Adipocyte (in vitro differentiated cells): ENCODE results near the gene SLC16A8.
"Not testable (repeated sequence)": the region's sequence is repeated elsewhere in the genome, so short reads cannot be mapped to it uniquely, and the experiment has no call there.

ENCODE experiments used
- DNase-seq: peaks from one replicate; pipeline ENCODE4 v3.0.0-alpha.2; 2015; ENCODE audit warnings: low read depth
- H3K27me3 ChIP-seq: replicated peaks from 2 replicates; pipeline ENCODE4 v1.7.0; 2013; ENCODE audit warnings: mild to moderate bottlenecking, low read length, moderate library complexity; ENCODE audit not compliant: control insufficient read depth, insufficient read depth
- H3K36me3 ChIP-seq: 2 replicates; pipeline ENCODE4 v1.7.0; 2013; ENCODE audit warnings: low read length, mild to moderate bottlenecking, moderate library complexity; ENCODE audit not compliant: control insufficient read depth, insufficient read depth, severe bottlenecking
- H3K4me1 ChIP-seq: 2 replicates; pipeline ENCODE4 v1.7.0; 2013; ENCODE audit warnings: mild to moderate bottlenecking, low read length, moderate library complexity; ENCODE audit not compliant: control insufficient read depth, insufficient read depth
- H3K4me3 ChIP-seq: 2 replicates; pipeline ENCODE4 v1.7.0; 2013; ENCODE audit warnings: mild to moderate bottlenecking, low read length, moderate library complexity
- H3K9ac ChIP-seq: 2 replicates; pipeline ENCODE4 v1.7.0; 2013; ENCODE audit warnings: mild to moderate bottlenecking, low read length, moderate library complexity
- H3K9me3 ChIP-seq: 2 replicates; pipeline ENCODE4 v1.7.0; 2013; ENCODE audit warnings: mild to moderate bottlenecking, low read length, moderate library complexity; ENCODE audit not compliant: control insufficient read depth

SLC16A8 gene

GRCh38 chr22:38046070-38046748 is 37.8 kb downstream of the SLC16A8 start:
- no peaks in the 10 kb centered on the region for H3K9me3 ChIP-seq
- no peaks in the 10 kb centered on the region for H3K36me3 ChIP-seq
- H3K4me1 ChIP-seq = peaks cover 4% of the 10 kb centered on the region
- H3K4me3 ChIP-seq = no peak overlapping the region
- peaks cover 14% of the 10 kb centered on the region for H3K27me3 ChIP-seq
- no peak for DNase-seq
- no peak overlapping the region for H3K9ac ChIP-seq

GRCh38 chr22:38043151-38044039 is 40.6 kb downstream of the SLC16A8 start:
- no peaks in the 10 kb centered on the region for H3K36me3 ChIP-seq
- no peak for DNase-seq
- peaks cover 10% of the 10 kb centered on the region for H3K4me1 ChIP-seq
- H3K9me3 ChIP-seq = no peaks in the 10 kb centered on the region
- no peak overlapping the region for H3K4me3 ChIP-seq
- H3K9ac ChIP-seq = no peak overlapping the region
- H3K27me3 ChIP-seq = peaks cover 8% of the 10 kb centered on the region

- H3K9me3 ChIP-seq = no peaks in the 10 kb centered on the region
- no peak overlapping the region for H3K9ac ChIP-seq
- H3K36me3 ChIP-seq = no peaks in the 10 kb centered on the region
- peaks cover 10% of the 10 kb centered on the region for H3K4me1 ChIP-seq
- peaks cover 8% of the 10 kb centered on the region for H3K27me3 ChIP-seq
- H3K4me3 ChIP-seq = no peak overlapping the region
- no peak for DNase-seq
These were observed 41.5 kb downstream of the SLC16A8 start for GRCh38 chr22:38042488-38042790.

- DNase-seq = no peak
- Histone ChIP-seq H3K9ac (no peak overlapping the region), H3K9me3 (no peaks in the 10 kb centered on the region), H3K4me3 (no peak overlapping the region), H3K4me1 (peaks cover 11% of the 10 kb centered on the region), H3K27me3 (peaks cover 3% of the 10 kb centered on the region), H3K36me3 (no peaks in the 10 kb centered on the region)
These were observed 42.1 kb downstream of the SLC16A8 start for GRCh38 chr22:38041760-38042487.

GRCh38 chr22:38040953-38041759 is 42.8 kb downstream of the SLC16A8 start:
- no peak overlapping the region for H3K9ac ChIP-seq
- no peak overlapping the region for H3K4me3 ChIP-seq
- no peak for DNase-seq
- no peaks in the 10 kb centered on the region for H3K27me3 ChIP-seq
- H3K4me1 ChIP-seq = peaks cover 19% of the 10 kb centered on the region
- no peaks in the 10 kb centered on the region for H3K9me3 ChIP-seq
- no peaks in the 10 kb centered on the region for H3K36me3 ChIP-seq

- peaks cover 28% of the 10 kb centered on the region for H3K4me1 ChIP-seq
- H3K36me3 ChIP-seq = no peaks in the 10 kb centered on the region
- no peaks in the 10 kb centered on the region for H3K27me3 ChIP-seq
- no peak overlapping the region for H3K9ac ChIP-seq
- no peak for DNase-seq
- no peak overlapping the region for H3K4me3 ChIP-seq
- no peaks in the 10 kb centered on the region for H3K9me3 ChIP-seq
These were observed 44.8 kb downstream of the SLC16A8 start for GRCh38 chr22:38038890-38039812.

- H3K4me1 ChIP-seq = peaks cover 34% of the 10 kb centered on the region
- H3K9me3 ChIP-seq = no peaks in the 10 kb centered on the region
- H3K9ac ChIP-seq = no peak overlapping the region
- no peaks in the 10 kb centered on the region for H3K27me3 ChIP-seq
- DNase-seq = no peak
- H3K36me3 ChIP-seq = no peaks in the 10 kb centered on the region
- H3K4me3 ChIP-seq = no peak overlapping the region
These were observed 45.6 kb downstream of the SLC16A8 start for GRCh38 chr22:38038426-38038825.

GRCh38 chr22:38037367-38038150 is 46.4 kb downstream of the SLC16A8 start:
- not testable (repeated sequence) for H3K4me3 ChIP-seq, H3K27me3 ChIP-seq, H3K9ac ChIP-seq, H3K9me3 ChIP-seq, DNase-seq, H3K36me3 ChIP-seq
- H3K4me1 ChIP-seq = peaks cover 34% of the 10 kb centered on the region

GRCh38 chr22:38036392-38037062 is 47.5 kb downstream of the SLC16A8 start:
- no peaks in the 10 kb centered on the region for H3K9me3 ChIP-seq
- H3K9ac ChIP-seq = no peak overlapping the region
- H3K4me1 ChIP-seq = peaks cover 33% of the 10 kb centered on the region
- H3K36me3 ChIP-seq = no peaks in the 10 kb centered on the region
- no peaks in the 10 kb centered on the region for H3K27me3 ChIP-seq
- no peak for DNase-seq
- H3K4me3 ChIP-seq = no peak overlapping the region
